ENCODE results near the gene GPRASP3.

Gene GPRASP3

GRCh38 chrX:102765809-102766208 lies 45.3 kb downstream of the GPRASP3 start:
- DNase-seq, result no peak

- no peak for DNase-seq
These were observed 46.7 kb downstream of the GPRASP3 start for GRCh38 chrX:102767287-102767686.

GRCh38 chrX:102768987-102769761 lies 48.6 kb downstream of the GPRASP3 start:
- peak; percentile 31 to 69 (median 66) for DNase-seq

All from stimulated activated naive CD4-positive, alpha-beta T cell (primary cell).